ENCODE data around the gene EML6.

The EML6 gene

GRCh38 chr2:54808661-54809060 is 85.2 kb downstream of the EML6 start:
- Histone ChIP-seq H4K5ac (ENCODE audit: low read length) (no peak overlapping the region), H3K4ac (ENCODE audit: low read depth, low read length) (no peak overlapping the region), H3K9ac (ENCODE audit: low read length) (no peak overlapping the region), H4K8ac (ENCODE audit: low read depth, low read length) (no peak overlapping the region), H3K4me2 (ENCODE audit: low read length) (no peak overlapping the region), H3K4me1 (ENCODE audit: control insufficient read depth, low read depth, low read length) (no peaks in the 10 kb centered on the region), H2BK15ac (replicated peaks; ENCODE audit: low read depth) (no peak overlapping the region), H3K36me3 (ENCODE audit: control insufficient read depth, insufficient read depth, low read length) (no peaks in the 10 kb centered on the region), H3K4me3 (ENCODE audit: low read length) (no peak overlapping the region), H3K23ac (ENCODE audit: low read length) (no peak overlapping the region), H3K27ac (ENCODE audit: low read depth, low read length) (no peak overlapping the region), H2AK5ac (ENCODE audit: low read length) (no peak overlapping the region), H2BK5ac (ENCODE audit: low read length) (no peak overlapping the region), H3K18ac (ENCODE audit: low read length) (no peak overlapping the region), H2BK120ac (ENCODE audit: low read depth, low read length) (no peak overlapping the region), H3K79me1 (ENCODE audit: low read length) (no peaks in the 10 kb centered on the region), H3K27me3 (ENCODE audit: insufficient read depth, low read length, poor library complexity) (no peaks in the 10 kb centered on the region), H3K79me2 (ENCODE audit: control insufficient read depth, insufficient read depth, low read length) (no peaks in the 10 kb centered on the region), H3K56ac (ENCODE audit: low read length) (no peak overlapping the region)
- no peak for DNase-seq
- WGBS (ENCODE audit: extremely low coverage, insufficient coverage, low lambda C conversion rate) = no CpG with 5 or more reads among the region's 1 CpG

GRCh38 chr2:54809819-54810218 is 86.4 kb downstream of the EML6 start:
- H2AK5ac ChIP-seq (ENCODE audit: low read length) = no peak overlapping the region
- no peak overlapping the region for H2BK120ac ChIP-seq (ENCODE audit: low read depth, low read length)
- H3K4me1 ChIP-seq (ENCODE audit: control insufficient read depth, low read depth, low read length) = no peaks in the 10 kb centered on the region
- no peak overlapping the region for H2BK5ac ChIP-seq (ENCODE audit: low read length)
- no peak overlapping the region for H3K56ac ChIP-seq (ENCODE audit: low read length)
- no peak overlapping the region for H2BK15ac ChIP-seq (replicated peaks; ENCODE audit: low read depth)
- H3K27ac ChIP-seq (ENCODE audit: low read depth, low read length) = no peak overlapping the region
- no peaks in the 10 kb centered on the region for H3K79me2 ChIP-seq (ENCODE audit: control insufficient read depth, insufficient read depth, low read length)
- no peak overlapping the region for H3K9ac ChIP-seq (ENCODE audit: low read length)
- no peak overlapping the region for H4K8ac ChIP-seq (ENCODE audit: low read depth, low read length)
- no peaks in the 10 kb centered on the region for H3K36me3 ChIP-seq (ENCODE audit: control insufficient read depth, insufficient read depth, low read length)
- H3K23ac ChIP-seq (ENCODE audit: low read length) = no peak overlapping the region
- no peak overlapping the region for H3K4me2 ChIP-seq (ENCODE audit: low read length)
- no peaks in the 10 kb centered on the region for H3K79me1 ChIP-seq (ENCODE audit: low read length)
- no peak overlapping the region for H4K5ac ChIP-seq (ENCODE audit: low read length)
- DNase-seq = peak; percentile 6
- no peak overlapping the region for H3K4ac ChIP-seq (ENCODE audit: low read depth, low read length)
- H3K18ac ChIP-seq (ENCODE audit: low read length) = no peak overlapping the region
- H3K4me3 ChIP-seq (ENCODE audit: low read length) = no peak overlapping the region
- H3K27me3 ChIP-seq (ENCODE audit: insufficient read depth, low read length, poor library complexity) = no peaks in the 10 kb centered on the region

- no peak overlapping the region for H3K18ac ChIP-seq (ENCODE audit: low read length)
- no peak overlapping the region for H2BK5ac ChIP-seq (ENCODE audit: low read length)
- no peak overlapping the region for H3K23ac ChIP-seq (ENCODE audit: low read length)
- no peak overlapping the region for H3K4me2 ChIP-seq (ENCODE audit: low read length)
- H3K27me3 ChIP-seq (ENCODE audit: insufficient read depth, low read length, poor library complexity) = no peaks in the 10 kb centered on the region
- H4K5ac ChIP-seq (ENCODE audit: low read length) = no peak overlapping the region
- H3K4ac ChIP-seq (ENCODE audit: low read depth, low read length) = no peak overlapping the region
- H3K56ac ChIP-seq (ENCODE audit: low read length) = no peak overlapping the region
- no peak overlapping the region for H3K27ac ChIP-seq (ENCODE audit: low read depth, low read length)
- no peak overlapping the region for H2AK5ac ChIP-seq (ENCODE audit: low read length)
- no peaks in the 10 kb centered on the region for H3K79me1 ChIP-seq (ENCODE audit: low read length)
- no peak overlapping the region for H3K4me3 ChIP-seq (ENCODE audit: low read length)
- H2BK120ac ChIP-seq (ENCODE audit: low read depth, low read length) = no peak overlapping the region
- no peak overlapping the region for H3K9ac ChIP-seq (ENCODE audit: low read length)
- WGBS (ENCODE audit: extremely low coverage, insufficient coverage, low lambda C conversion rate) = no CpG with 5 or more reads among the region's 3 CpGs
- DNase-seq = no peak
- no peak overlapping the region for H2BK15ac ChIP-seq (replicated peaks; ENCODE audit: low read depth)
- H3K36me3 ChIP-seq (ENCODE audit: control insufficient read depth, insufficient read depth, low read length) = no peaks in the 10 kb centered on the region
- H3K4me1 ChIP-seq (ENCODE audit: control insufficient read depth, low read depth, low read length) = no peaks in the 10 kb centered on the region
- H4K8ac ChIP-seq (ENCODE audit: low read depth, low read length) = no peak overlapping the region
- no peaks in the 10 kb centered on the region for H3K79me2 ChIP-seq (ENCODE audit: control insufficient read depth, insufficient read depth, low read length)
Measured at GRCh38 chr2:54810246-54810645, 86.8 kb downstream of the EML6 start.

GRCh38 chr2:54813584-54813983 is 90.1 kb downstream of the EML6 start:
- Histone ChIP-seq H3K18ac (ENCODE audit: low read length) (no peak overlapping the region), H3K9ac (ENCODE audit: low read length) (no peak overlapping the region), H2BK15ac (replicated peaks; ENCODE audit: low read depth) (no peak overlapping the region), H4K5ac (ENCODE audit: low read length) (no peak overlapping the region), H3K4ac (ENCODE audit: low read depth, low read length) (no peak overlapping the region), H3K36me3 (ENCODE audit: control insufficient read depth, insufficient read depth, low read length) (no peaks in the 10 kb centered on the region), H3K79me1 (ENCODE audit: low read length) (no peaks in the 10 kb centered on the region), H3K79me2 (ENCODE audit: control insufficient read depth, insufficient read depth, low read length) (no peaks in the 10 kb centered on the region), H2AK5ac (ENCODE audit: low read length) (no peak overlapping the region), H4K8ac (ENCODE audit: low read depth, low read length) (no peak overlapping the region), H2BK5ac (ENCODE audit: low read length) (no peak overlapping the region), H3K4me1 (ENCODE audit: control insufficient read depth, low read depth, low read length) (no peaks in the 10 kb centered on the region), H3K27me3 (ENCODE audit: insufficient read depth, low read length, poor library complexity) (no peaks in the 10 kb centered on the region), H3K4me3 (ENCODE audit: low read length) (no peak overlapping the region), H3K27ac (ENCODE audit: low read depth, low read length) (no peak overlapping the region), H2BK120ac (ENCODE audit: low read depth, low read length) (no peak overlapping the region), H3K23ac (ENCODE audit: low read length) (no peak overlapping the region), H3K56ac (ENCODE audit: low read length) (no peak overlapping the region), H3K4me2 (ENCODE audit: low read length) (no peak overlapping the region)
- no CpG with 5 or more reads among the region's 1 CpG for WGBS (ENCODE audit: extremely low coverage, insufficient coverage, low lambda C conversion rate)
- peak; percentile 43 for DNase-seq

GRCh38 chr2:54814389-54815147 is 91.1 kb downstream of the EML6 start:
- Histone ChIP-seq H3K4ac (ENCODE audit: low read depth, low read length) (no peak overlapping the region), H3K27ac (ENCODE audit: low read depth, low read length) (no peak overlapping the region), H4K8ac (ENCODE audit: low read depth, low read length) (no peak overlapping the region), H3K9ac (ENCODE audit: low read length) (no peak overlapping the region), H3K27me3 (ENCODE audit: insufficient read depth, low read length, poor library complexity) (no peaks in the 10 kb centered on the region), H2BK5ac (ENCODE audit: low read length) (no peak overlapping the region), H2AK5ac (ENCODE audit: low read length) (no peak overlapping the region), H2BK15ac (replicated peaks; ENCODE audit: low read depth) (no peak overlapping the region), H3K4me3 (ENCODE audit: low read length) (no peak overlapping the region), H4K5ac (ENCODE audit: low read length) (no peak overlapping the region), H3K79me2 (ENCODE audit: control insufficient read depth, insufficient read depth, low read length) (no peaks in the 10 kb centered on the region), H3K4me2 (ENCODE audit: low read length) (no peak overlapping the region), H3K79me1 (ENCODE audit: low read length) (no peaks in the 10 kb centered on the region), H3K18ac (ENCODE audit: low read length) (no peak overlapping the region), H3K23ac (ENCODE audit: low read length) (no peak overlapping the region), H3K4me1 (ENCODE audit: control insufficient read depth, low read depth, low read length) (no peaks in the 10 kb centered on the region), H3K56ac (ENCODE audit: low read length) (no peak overlapping the region), H3K36me3 (ENCODE audit: control insufficient read depth, insufficient read depth, low read length) (no peaks in the 10 kb centered on the region), H2BK120ac (ENCODE audit: low read depth, low read length) (no peak overlapping the region)
- DNase-seq = no peak
- WGBS (ENCODE audit: extremely low coverage, insufficient coverage, low lambda C conversion rate) = no CpG with 5 or more reads among the region's 9 CpGs

- no peak overlapping the region for H3K4ac ChIP-seq (ENCODE audit: low read depth, low read length)
- H3K4me1 ChIP-seq (ENCODE audit: control insufficient read depth, low read depth, low read length) = no peaks in the 10 kb centered on the region
- H3K4me2 ChIP-seq (ENCODE audit: low read length) = no peak overlapping the region
- no peak overlapping the region for H3K18ac ChIP-seq (ENCODE audit: low read length)
- DNase-seq = no peak
- no peak overlapping the region for H3K9ac ChIP-seq (ENCODE audit: low read length)
- H3K27ac ChIP-seq (ENCODE audit: low read depth, low read length) = no peak overlapping the region
- H3K4me3 ChIP-seq (ENCODE audit: low read length) = no peak overlapping the region
- no peak overlapping the region for H3K56ac ChIP-seq (ENCODE audit: low read length)
- H2BK15ac ChIP-seq (replicated peaks; ENCODE audit: low read depth) = no peak overlapping the region
- no peak overlapping the region for H3K23ac ChIP-seq (ENCODE audit: low read length)
- no peaks in the 10 kb centered on the region for H3K79me1 ChIP-seq (ENCODE audit: low read length)
- no peaks in the 10 kb centered on the region for H3K36me3 ChIP-seq (ENCODE audit: control insufficient read depth, insufficient read depth, low read length)
- H2AK5ac ChIP-seq (ENCODE audit: low read length) = no peak overlapping the region
- no peak overlapping the region for H2BK5ac ChIP-seq (ENCODE audit: low read length)
- H4K5ac ChIP-seq (ENCODE audit: low read length) = no peak overlapping the region
- H3K27me3 ChIP-seq (ENCODE audit: insufficient read depth, low read length, poor library complexity) = no peaks in the 10 kb centered on the region
- no CpG with 5 or more reads among the region's 1 CpG for WGBS (ENCODE audit: extremely low coverage, insufficient coverage, low lambda C conversion rate)
- no peak overlapping the region for H2BK120ac ChIP-seq (ENCODE audit: low read depth, low read length)
- H4K8ac ChIP-seq (ENCODE audit: low read depth, low read length) = no peak overlapping the region
- no peaks in the 10 kb centered on the region for H3K79me2 ChIP-seq (ENCODE audit: control insufficient read depth, insufficient read depth, low read length)
Measured at GRCh38 chr2:54815148-54815539, 91.7 kb downstream of the EML6 start.

All from mesendoderm (in vitro differentiated cells).